PFSK-1 (cell line): Measurements from ENCODE around the gene NOD2.

Source experiments
- POLR2AphosphoS5 ChIP-seq: IDR thresholded peaks from 2 replicates; pipeline ENCODE4 v1.6.1; 2012; ENCODE audit warnings: low read depth, mild to moderate bottlenecking, control low read depth, low read length, moderate library complexity
- REST ChIP-seq, 2 experiments: IDR thresholded peaks; 2 replicates each; pipeline versions ENCODE4 v1.6.1 to v1.8.0; 2011 to 2012; ENCODE audit warnings: low read depth in 2 of 2, low read length in 2 of 2, control low read depth in 1 of 2, inconsistent platforms in 1 of 2, mild to moderate bottlenecking in 1 of 2, moderate library complexity in 1 of 2; ENCODE audit not compliant: insufficient read depth in 1 of 2
- SIN3A ChIP-seq: IDR thresholded peaks from 2 replicates; pipeline ENCODE4 v1.6.1; 2012; ENCODE audit warnings: mild to moderate bottlenecking, low read length, moderate library complexity, borderline replicate concordance; ENCODE audit not compliant: insufficient read depth
- TAF1 ChIP-seq: IDR thresholded peaks from 2 replicates; pipeline ENCODE4 v1.6.1; 2012; ENCODE audit warnings: low read length, control low read depth, borderline replicate concordance; ENCODE audit not compliant: insufficient read depth

DNA sequence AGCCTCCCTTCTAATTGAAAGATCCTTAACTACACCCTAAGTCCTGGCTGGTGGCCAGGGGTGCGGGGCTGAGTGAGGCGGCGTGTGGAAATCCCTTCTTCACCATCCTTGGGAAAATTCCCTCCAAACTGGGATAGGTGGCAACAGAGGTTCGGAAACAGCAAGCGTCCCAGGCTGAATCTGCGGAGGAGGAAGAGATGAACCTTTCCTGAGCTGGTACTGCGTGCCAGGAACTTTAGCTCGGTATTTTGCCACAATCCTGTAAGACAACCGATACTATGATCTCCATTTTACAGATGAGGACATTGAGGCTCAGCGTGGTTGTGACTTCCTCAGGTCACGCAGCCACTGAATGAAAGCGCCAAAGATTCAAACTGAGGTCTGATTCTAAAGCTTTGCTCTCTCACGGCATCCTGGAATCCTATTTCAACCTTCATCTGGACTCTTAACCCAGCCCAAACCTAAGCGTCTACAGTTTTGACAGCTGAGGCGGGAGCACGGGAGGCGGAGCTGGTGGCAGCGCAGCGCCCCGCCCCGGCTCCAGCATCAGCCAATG, 47.9 kb downstream of the NOD2 start:
- TF ChIP-seq POLR2AphosphoS5 (no peak), REST (IDR thresholded peaks at IDR 0.05; ENCODE audit: insufficient read depth in 1 of 2, low read depth in 2 of 2, low read length in 2 of 2) (no peak), SIN3A (no peak), TAF1 (no peak)
